Mesendoderm (in vitro differentiated cells): Measurements from ENCODE around the gene TNPO3.
A peak's percentile ranks its signal among the peaks of the same experiment; 100 is the strongest.

ENCODE experiments used
- DNase-seq: peaks from one replicate; pipeline ENCODE4 v3.0.0; 2013
- H2AK5ac ChIP-seq: 2 replicates; pipeline ENCODE4 v1.6.1; 2013; ENCODE audit warnings: low read length, inconsistent platforms
- H2BK120ac ChIP-seq: 2 replicates; pipeline ENCODE4 v1.6.1; 2013; ENCODE audit warnings: low read depth, mild to moderate bottlenecking, low read length, moderate library complexity, mixed read lengths
- H2BK15ac ChIP-seq: replicated peaks from 2 replicates; pipeline ENCODE4 v1.6.1; 2013; ENCODE audit warnings: low read depth, mild to moderate bottlenecking, moderate library complexity
- H2BK5ac ChIP-seq: 2 replicates; pipeline ENCODE4 v1.6.1; 2013; ENCODE audit warnings: low read length, inconsistent platforms
- H3K18ac ChIP-seq: 2 replicates; pipeline ENCODE4 v1.6.1; 2013; ENCODE audit warnings: mild to moderate bottlenecking, low read length, mixed read lengths
- H3K23ac ChIP-seq: one replicate; pipeline ENCODE4 v1.6.1; 2013; ENCODE audit warnings: low read length
- H3K27ac ChIP-seq: 2 replicates; pipeline ENCODE4 v1.5.1; 2013; ENCODE audit warnings: low read depth, mild to moderate bottlenecking, inconsistent platforms, low read length, moderate library complexity
- H3K27me3 ChIP-seq: 2 replicates; pipeline ENCODE4 v1.6.1; 2013; ENCODE audit warnings: low read length, control low read depth, mild to moderate bottlenecking, inconsistent platforms; ENCODE audit not compliant: insufficient read depth, poor library complexity
- H3K36me3 ChIP-seq: 2 replicates; pipeline ENCODE4 v1.6.1; 2013; ENCODE audit warnings: low read length, inconsistent platforms; ENCODE audit not compliant: control insufficient read depth, insufficient read depth
- H3K4ac ChIP-seq: one replicate; pipeline ENCODE4 v1.6.1; 2013; ENCODE audit warnings: low read depth, mild to moderate bottlenecking, low read length, moderate library complexity
- H3K4me1 ChIP-seq: 2 replicates; pipeline ENCODE4 v1.6.1; 2013; ENCODE audit warnings: low read depth, low read length, inconsistent platforms; ENCODE audit not compliant: control insufficient read depth
- H3K4me2 ChIP-seq: 2 replicates; pipeline ENCODE4 v1.6.1; 2013; ENCODE audit warnings: low read length
- H3K4me3 ChIP-seq: 2 replicates; pipeline ENCODE4 v1.5.1; 2013; ENCODE audit warnings: mild to moderate bottlenecking, low read length
- H3K56ac ChIP-seq: one replicate; pipeline ENCODE4 v1.6.1; 2013; ENCODE audit warnings: low read length
- H3K79me1 ChIP-seq: 2 replicates; pipeline ENCODE4 v1.6.1; 2013; ENCODE audit warnings: low read length, inconsistent platforms
- H3K79me2 ChIP-seq: 2 replicates; pipeline ENCODE4 v1.6.1; 2013; ENCODE audit warnings: mild to moderate bottlenecking, low read length; ENCODE audit not compliant: control insufficient read depth, insufficient read depth
- H3K9ac ChIP-seq: 2 replicates; pipeline ENCODE4 v1.6.1; 2013; ENCODE audit warnings: low read length, inconsistent platforms
- H4K5ac ChIP-seq: one replicate; pipeline ENCODE4 v1.6.1; 2013; ENCODE audit warnings: low read length
- H4K8ac ChIP-seq: one replicate; pipeline ENCODE4 v1.6.1; 2013; ENCODE audit warnings: low read depth, mild to moderate bottlenecking, control low read depth, low read length, moderate library complexity
- WGBS: extraction: QIAGEN DNeasy Blood & Tissue Kit; methylation state at CpG from one replicate; pipeline ENCODE4 v1.1.7; 2013; ENCODE audit warnings: low lambda C conversion rate, missing lambda C conversion rate; ENCODE audit not compliant: insufficient coverage; ENCODE audit errors: extremely low coverage; 5-methylcytosine and 5-hydroxymethylcytosine counted together

TNPO3 gene

GRCh38 chr7:128917122-128917521 is 137.8 kb downstream of the TNPO3 start:
- Histone ChIP-seq H2AK5ac (no peak overlapping the region), H3K27ac (no peak overlapping the region), H3K9ac (no peak overlapping the region), H2BK5ac (no peak overlapping the region), H4K8ac (no peak overlapping the region), H4K5ac (no peak overlapping the region), H3K18ac (no peak overlapping the region), H3K79me2 (no peaks in the 10 kb centered on the region), H3K4me3 (no peak overlapping the region), H3K27me3 (peaks cover 13% of the 10 kb centered on the region), H3K56ac (no peak overlapping the region), H3K36me3 (no peaks in the 10 kb centered on the region), H3K4me2 (no peak overlapping the region), H3K79me1 (no peaks in the 10 kb centered on the region), H3K4me1 (peaks cover 3% of the 10 kb centered on the region), H2BK15ac (no peak overlapping the region), H2BK120ac (no peak overlapping the region), H3K4ac (no peak overlapping the region), H3K23ac (peak overlapping the region; percentile 6)
- DNase-seq: no peak
- no CpG with 5 or more reads among the region's 2 CpGs for WGBS

DNA sequence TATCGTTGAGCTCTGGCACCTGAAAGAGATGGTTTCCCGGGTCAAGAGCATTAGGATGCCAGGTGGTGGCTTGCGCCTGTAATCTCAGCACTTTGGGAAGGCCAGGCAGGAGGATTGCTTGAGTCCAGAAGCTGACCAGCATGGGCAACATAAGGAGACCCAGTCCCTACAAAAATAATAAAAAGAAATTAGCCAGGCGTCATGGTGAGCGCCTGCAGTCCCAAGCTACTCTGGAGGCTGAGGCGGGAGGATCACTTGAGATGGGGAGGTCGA is 138.3 kb downstream of the TNPO3 start:
- H3K4ac ChIP-seq: no peak overlapping the region
- H3K9ac ChIP-seq: no peak overlapping the region
- no peak overlapping the region for H4K8ac ChIP-seq
- H2AK5ac ChIP-seq: no peak overlapping the region
- H3K4me2 ChIP-seq: no peak overlapping the region
- no peak overlapping the region for H3K4me3 ChIP-seq
- no peak overlapping the region for H3K18ac ChIP-seq
- H3K4me1 ChIP-seq: peaks cover 8% of the 10 kb centered on the region
- H3K79me2 ChIP-seq: no peaks in the 10 kb centered on the region
- H3K56ac ChIP-seq: no peak overlapping the region
- no peak for DNase-seq
- WGBS: no CpG with 5 or more reads among the region's 7 CpGs
- H3K27ac ChIP-seq: no peak overlapping the region
- H2BK15ac ChIP-seq: no peak overlapping the region
- H4K5ac ChIP-seq: no peak overlapping the region
- no peak overlapping the region for H2BK5ac ChIP-seq
- H2BK120ac ChIP-seq: no peak overlapping the region
- H3K27me3 ChIP-seq: peaks cover 13% of the 10 kb centered on the region
- H3K23ac ChIP-seq: no peak overlapping the region
- H3K36me3 ChIP-seq: no peaks in the 10 kb centered on the region
- H3K79me1 ChIP-seq: no peaks in the 10 kb centered on the region

DNA sequence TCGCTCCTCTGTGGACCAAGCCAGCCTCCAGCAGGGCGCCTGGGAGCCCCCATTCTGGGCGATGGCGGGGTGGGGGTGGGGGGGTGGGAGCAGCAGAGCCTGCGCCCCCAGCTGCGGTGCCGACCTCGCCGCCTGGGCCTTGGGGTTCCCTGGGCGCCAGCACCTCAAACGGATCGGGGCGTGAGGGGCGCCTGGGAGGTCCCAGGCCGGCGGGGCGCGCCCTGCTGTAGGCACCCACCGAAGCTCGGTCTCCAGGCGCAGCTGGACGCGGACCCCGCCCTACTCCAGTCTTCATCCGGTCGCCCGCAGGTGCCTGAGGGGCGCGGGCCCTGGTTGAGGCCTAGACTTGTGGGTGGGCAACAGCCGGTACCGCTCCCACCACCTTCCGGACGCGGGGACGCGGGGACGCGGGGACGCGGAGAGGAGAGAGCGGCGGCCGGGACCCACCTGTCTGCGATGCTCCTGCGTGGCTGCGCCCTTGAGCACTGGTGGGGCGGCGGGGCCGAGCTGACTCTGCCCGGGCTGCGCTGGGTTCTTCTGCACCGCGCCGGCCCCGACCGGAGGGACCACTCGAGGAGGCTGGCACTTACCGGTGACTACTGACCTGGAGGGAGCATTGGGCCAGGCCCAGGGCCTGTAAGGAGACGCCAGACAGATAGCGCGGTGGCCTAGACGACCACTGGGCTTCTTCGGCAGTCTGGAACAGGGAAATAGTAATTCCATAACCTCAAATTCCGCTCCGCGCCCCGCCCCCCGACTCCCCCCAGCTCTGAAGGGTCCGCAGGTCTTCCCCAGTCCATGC is 138.9 kb downstream of the TNPO3 start:
- Histone ChIP-seq H2BK120ac (no peak overlapping the region), H3K27me3 (peaks cover 13% of the 10 kb centered on the region)

GRCh38 chr7:128915271-128915819 is 139.6 kb downstream of the TNPO3 start:
- H3K27me3 ChIP-seq: peaks cover 13% of the 10 kb centered on the region
- H3K79me2 ChIP-seq: no peaks in the 10 kb centered on the region
- H3K27ac ChIP-seq: no peak overlapping the region
- H3K23ac ChIP-seq: no peak overlapping the region
- H2BK5ac ChIP-seq: no peak overlapping the region
- no peak overlapping the region for H3K4me3 ChIP-seq
- no peaks in the 10 kb centered on the region for H3K79me1 ChIP-seq
- no peaks in the 10 kb centered on the region for H3K36me3 ChIP-seq
- no peak for DNase-seq
- H3K56ac ChIP-seq: no peak overlapping the region
- no peak overlapping the region for H2BK120ac ChIP-seq
- peaks cover 8% of the 10 kb centered on the region for H3K4me1 ChIP-seq
- no peak overlapping the region for H3K18ac ChIP-seq
- no peak overlapping the region for H4K5ac ChIP-seq
- no peak overlapping the region for H2AK5ac ChIP-seq
- no CpG with 5 or more reads among the region's 34 CpGs for WGBS
- peak overlapping the region; percentile 18 for H3K4me2 ChIP-seq
- H3K4ac ChIP-seq: no peak overlapping the region
- H3K9ac ChIP-seq: no peak overlapping the region
- no peak overlapping the region for H2BK15ac ChIP-seq
- no peak overlapping the region for H4K8ac ChIP-seq

More for the DNA sequence above, 138.9 kb downstream of the TNPO3 start:
- Histone ChIP-seq H3K56ac (no peak overlapping the region), H3K36me3 (no peaks in the 10 kb centered on the region), H2AK5ac (no peak overlapping the region), H2BK15ac (no peak overlapping the region), H3K4me2 (no peak overlapping the region), H4K5ac (no peak overlapping the region), H3K23ac (no peak overlapping the region), H4K8ac (no peak overlapping the region), H3K4me1 (peaks cover 8% of the 10 kb centered on the region), H3K79me2 (no peaks in the 10 kb centered on the region), H3K79me1 (no peaks in the 10 kb centered on the region), H2BK5ac (no peak overlapping the region), H3K4me3 (no peak overlapping the region), H3K27ac (no peak overlapping the region), H3K18ac (no peak overlapping the region), H3K9ac (no peak overlapping the region), H3K4ac (no peak overlapping the region)
- WGBS: no CpG with 5 or more reads among the region's 69 CpGs
- DNase-seq: no peak

DNA sequence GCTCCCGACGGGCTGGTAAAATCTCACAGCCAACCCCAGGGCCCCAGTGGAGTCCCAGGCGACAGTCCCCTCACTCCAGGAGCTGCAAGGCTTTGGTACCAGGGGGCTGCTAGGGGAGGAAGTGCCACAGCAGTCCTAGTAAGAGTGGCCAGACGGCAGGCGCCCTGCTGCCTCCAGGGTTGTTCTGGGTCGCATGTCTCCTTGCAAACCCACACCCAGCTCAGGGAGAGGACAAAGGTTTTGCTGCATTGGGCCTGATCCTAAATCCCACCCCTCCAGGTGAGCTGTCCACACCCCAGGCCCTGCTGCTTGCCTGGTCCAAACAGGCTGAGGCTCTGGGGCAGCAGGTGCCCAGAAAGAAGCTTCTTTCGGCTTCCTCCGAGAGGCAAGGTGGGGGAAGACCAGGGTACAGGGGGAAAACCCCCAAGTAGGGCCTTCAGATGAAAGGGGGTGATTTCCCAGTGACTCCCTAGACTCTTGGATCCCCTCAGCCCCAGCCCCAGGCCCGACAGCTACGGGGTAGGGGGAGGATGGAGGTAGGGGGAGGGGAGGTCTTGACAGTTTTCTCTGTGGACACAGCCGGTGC is 140.3 kb downstream of the TNPO3 start:
- no peak overlapping the region for H2AK5ac ChIP-seq
- H3K4ac ChIP-seq: no peak overlapping the region
- no peak overlapping the region for H2BK5ac ChIP-seq
- no peak overlapping the region for H4K8ac ChIP-seq
- peaks cover 13% of the 10 kb centered on the region for H3K27me3 ChIP-seq
- H3K79me2 ChIP-seq: no peaks in the 10 kb centered on the region
- no CpG with 5 or more reads among the region's 11 CpGs for WGBS
- H3K18ac ChIP-seq: no peak overlapping the region
- no peaks in the 10 kb centered on the region for H3K79me1 ChIP-seq
- H3K27ac ChIP-seq: no peak overlapping the region
- H3K4me3 ChIP-seq: no peak overlapping the region
- no peak overlapping the region for H2BK120ac ChIP-seq
- no peaks in the 10 kb centered on the region for H3K36me3 ChIP-seq
- H3K4me2 ChIP-seq: no peak overlapping the region
- no peak for DNase-seq
- H3K56ac ChIP-seq: no peak overlapping the region
- no peak overlapping the region for H3K23ac ChIP-seq
- no peak overlapping the region for H3K9ac ChIP-seq
- H4K5ac ChIP-seq: no peak overlapping the region
- H2BK15ac ChIP-seq: no peak overlapping the region
- H3K4me1 ChIP-seq: peaks cover 8% of the 10 kb centered on the region
